Measurements from ENCODE around the gene BMP8B. TPM values are rescaled to one million over a fixed set of nuclear protein-coding genes. Genes with fewer than 3 reads are reported as not detected.

The BMP8B gene
- total and polyA plus RNA-seq, 2 experiments from 2014 or later = 3.1 to 7.6 TPM

GRCh38 chr1:39721664-39722063 is 67.0 kb downstream of the BMP8B start:
- DNase-seq (ENCODE audit: low spot score) = no peak
- no peak for TF ChIP-seq EZH2phosphoT487 (IDR thresholded peaks at IDR 0.05; ENCODE audit: low read depth, severe bottlenecking, unreplicated experiment)
- no peak for TF ChIP-seq EZH2 (IDR thresholded peaks at IDR 0.05; ENCODE audit: borderline replicate concordance)
- no peak for TF ChIP-seq CTCF (IDR thresholded peaks at IDR 0.05; ENCODE audit: poor library complexity)
- Histone ChIP-seq H3K27me3 (peaks cover 57% of the 10 kb centered on the region), H3K4me2 (no peak overlapping the region), H2AFZ (no peak overlapping the region), H3K9me3 (ENCODE audit: low read depth) (no peaks in the 10 kb centered on the region), H3K79me2 (no peaks in the 10 kb centered on the region), H3K27ac (no peak overlapping the region), H4K20me1 (ENCODE audit: insufficient read depth, poor library complexity, severe bottlenecking) (no peaks in the 10 kb centered on the region), H3K4me1 (ENCODE audit: insufficient read depth) (no peaks in the 10 kb centered on the region), H3K4me3 (no peak overlapping the region), H3K36me3 (replicated peaks; ENCODE audit: insufficient read depth, low read depth) (no peaks in the 10 kb centered on the region), H3K9me2 (replicated peaks; ENCODE audit: insufficient read depth) (no peaks in the 10 kb centered on the region)

GRCh38 chr1:39720094-39720999 is 68.3 kb downstream of the BMP8B start:
- DNase-seq (ENCODE audit: low spot score) = peak; percentile 77
- WGBS (ENCODE audit: low lambda C conversion rate, missing lambda C conversion rate) = 45% methylated on average over 7 of the region's 7 CpGs
- H3K27ac ChIP-seq = no peak overlapping the region
- TF ChIP-seq EZH2 (IDR thresholded peaks at IDR 0.05; ENCODE audit: borderline replicate concordance) = no peak
- TF ChIP-seq EZH2phosphoT487 (IDR thresholded peaks at IDR 0.05; ENCODE audit: low read depth, severe bottlenecking, unreplicated experiment) = no peak
- TF ChIP-seq CTCF (IDR thresholded peaks at IDR 0.05; ENCODE audit: poor library complexity) = peak; percentile 71
- no peaks in the 10 kb centered on the region for H4K20me1 ChIP-seq (ENCODE audit: insufficient read depth, poor library complexity, severe bottlenecking)
- H3K4me1 ChIP-seq (ENCODE audit: insufficient read depth) = no peaks in the 10 kb centered on the region
- no peaks in the 10 kb centered on the region for H3K9me2 ChIP-seq (replicated peaks; ENCODE audit: insufficient read depth)
- H3K9me3 ChIP-seq (ENCODE audit: low read depth) = no peaks in the 10 kb centered on the region
- peaks cover 53% of the 10 kb centered on the region for H3K27me3 ChIP-seq
- no peak overlapping the region for H3K4me3 ChIP-seq
- no peaks in the 10 kb centered on the region for H3K79me2 ChIP-seq
- no peak overlapping the region for H2AFZ ChIP-seq
- H3K36me3 ChIP-seq (replicated peaks; ENCODE audit: insufficient read depth, low read depth) = no peaks in the 10 kb centered on the region
- no peak overlapping the region for H3K4me2 ChIP-seq

GRCh38 chr1:39717809-39718208 is 70.9 kb downstream of the BMP8B start:
- H3K27me3 ChIP-seq = peaks cover 45% of the 10 kb centered on the region
- H4K20me1 ChIP-seq (ENCODE audit: insufficient read depth, poor library complexity, severe bottlenecking) = no peaks in the 10 kb centered on the region
- H3K27ac ChIP-seq = no peak overlapping the region
- no peak overlapping the region for H3K4me2 ChIP-seq
- no peaks in the 10 kb centered on the region for H3K9me2 ChIP-seq (replicated peaks; ENCODE audit: insufficient read depth)
- no peaks in the 10 kb centered on the region for H3K36me3 ChIP-seq (replicated peaks; ENCODE audit: insufficient read depth, low read depth)
- H3K79me2 ChIP-seq = no peaks in the 10 kb centered on the region
- no peak overlapping the region for H3K4me3 ChIP-seq
- WGBS (ENCODE audit: low lambda C conversion rate, missing lambda C conversion rate) = 39% methylated on average over 6 of the region's 6 CpGs
- DNase-seq (ENCODE audit: low spot score) = no peak
- no peak overlapping the region for H2AFZ ChIP-seq
- no peaks in the 10 kb centered on the region for H3K4me1 ChIP-seq (ENCODE audit: insufficient read depth)
- no peaks in the 10 kb centered on the region for H3K9me3 ChIP-seq (ENCODE audit: low read depth)
- no peak for TF ChIP-seq EZH2phosphoT487 (IDR thresholded peaks at IDR 0.05; ENCODE audit: low read depth, severe bottlenecking, unreplicated experiment)
- no peak for TF ChIP-seq EZH2 (IDR thresholded peaks at IDR 0.05; ENCODE audit: borderline replicate concordance)
- TF ChIP-seq CTCF (IDR thresholded peaks at IDR 0.05; ENCODE audit: poor library complexity) = no peak

Data from hepatocyte (in vitro differentiated cells).